ENCODE measurements around the gene PIM3. TPM values are rescaled to one million over a fixed set of nuclear protein-coding genes. Genes with fewer than 3 reads are reported as not detected.

Gene PIM3
- total and polyA plus RNA-seq, 10 of the 15 experiments (the other 5 are each of a cell fraction or from before 2014, with no cell fraction given) = 0.31 to 60.8 (median 12.4) TPM

DNA sequence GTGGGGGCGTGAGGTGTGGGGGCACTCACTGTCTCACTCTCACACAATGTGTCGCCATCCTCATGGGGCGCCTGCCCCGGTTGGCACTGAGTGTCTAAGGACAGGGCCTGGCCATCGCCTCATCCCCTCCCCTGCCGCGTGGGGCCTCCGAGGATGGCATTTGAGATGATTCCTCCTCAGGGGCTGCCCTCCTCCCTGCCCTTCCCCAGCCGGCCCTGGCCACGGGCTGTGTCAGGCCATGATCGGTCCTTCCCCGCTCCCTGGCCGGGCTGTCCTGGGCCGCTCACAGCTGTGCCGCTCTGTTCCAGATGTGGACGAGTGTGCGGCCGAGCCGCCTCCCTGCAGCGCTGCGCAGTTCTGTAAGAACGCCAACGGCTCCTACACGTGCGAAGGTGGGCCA lies 37.6 kb upstream of the PIM3 start:
- H3K4me3 ChIP-seq = no peak overlapping the region
- no TSS peak for BruUV-seq (replicated peaks)
- WGBS (ENCODE audit: insufficient coverage, insufficient replicate concordance, low lambda C conversion rate, missing lambda C conversion rate) = 91% methylated on average over 19 of the region's 25 CpGs
- intact Hi-C loops (cut with micrococcal nuclease; ENCODE audit: unreplicated experiment) = no loop called here
- ChIA-PET POLR2A (interaction anchor here (1.4 kb wide), 1 partner anchor 39 kb away, joined by 8 read pairs; no protein-coding TSS in a partner anchor), SMC1A (ENCODE audit: uncharacterized antibody, unreplicated experiment) (interaction anchor here (1.2 kb wide), 1 partner anchor 68 kb away, joined by 3 read pairs; no protein-coding TSS in a partner anchor), RAD21 (ENCODE audit: unreplicated experiment) (no interaction called here), CTCF (interaction anchor here (1.4 kb wide), 1 partner anchor 162 kb away, joined by 3 read pairs; no protein-coding TSS in a partner anchor)
- peak overlapping the region; percentile 91 for H3K27ac ChIP-seq (ENCODE audit: control insufficient read depth, insufficient read depth)
- peaks cover 13% of the 10 kb centered on the region for H3K79me2 ChIP-seq (ENCODE audit: control insufficient read depth, insufficient read depth, low read length)
- no peaks in the 10 kb centered on the region for H3K9me3 ChIP-seq (replicated peaks; ENCODE audit: control insufficient read depth, insufficient read depth, low read length)
- H3K36me3 ChIP-seq (ENCODE audit: control insufficient read depth in 2 of 2, insufficient read depth in 2 of 2, low read length in 1 of 2) = no peaks in the 10 kb centered on the region; a peak in 3 of 4 replicates
- no peaks in the 10 kb centered on the region for H3K27me3 ChIP-seq (replicated peaks in 1 of 2; ENCODE audit: control insufficient read depth in 2 of 2, insufficient read depth in 2 of 2, low read length in 1 of 2)
- no peak overlapping the region for H2AFZ ChIP-seq (ENCODE audit: control insufficient read depth, low read depth, low read length)
- no peak for FAIRE-seq
- no peak for ATAC-seq
- in situ Hi-C loops (cut with MboI) = loop anchor here (5.0 kb wide), 1 partner anchor 156 kb away; no protein-coding TSS in a partner anchor
- H3K4me1 ChIP-seq (ENCODE audit: control insufficient read depth, insufficient read depth, low read length) = peaks cover 40% of the 10 kb centered on the region
- H3K4me2 ChIP-seq (ENCODE audit: control insufficient read depth, insufficient read depth) = no peak overlapping the region
- no peak for DNase-seq (ENCODE audit: low read depth, low spot score)
- H4K20me1 ChIP-seq (ENCODE audit: control insufficient read depth, insufficient read depth) = no peaks in the 10 kb centered on the region
- no peak overlapping the region for H3K9ac ChIP-seq (ENCODE audit: control insufficient read depth, insufficient read depth, low read length)
- TF ChIP-seq MLLT1 (IDR thresholded peaks at IDR 0.05) (peak; percentile 49; the same call in 1 of the 2 replicates), DPF2 (IDR thresholded peaks at IDR 0.05) (no peak)

DNA sequence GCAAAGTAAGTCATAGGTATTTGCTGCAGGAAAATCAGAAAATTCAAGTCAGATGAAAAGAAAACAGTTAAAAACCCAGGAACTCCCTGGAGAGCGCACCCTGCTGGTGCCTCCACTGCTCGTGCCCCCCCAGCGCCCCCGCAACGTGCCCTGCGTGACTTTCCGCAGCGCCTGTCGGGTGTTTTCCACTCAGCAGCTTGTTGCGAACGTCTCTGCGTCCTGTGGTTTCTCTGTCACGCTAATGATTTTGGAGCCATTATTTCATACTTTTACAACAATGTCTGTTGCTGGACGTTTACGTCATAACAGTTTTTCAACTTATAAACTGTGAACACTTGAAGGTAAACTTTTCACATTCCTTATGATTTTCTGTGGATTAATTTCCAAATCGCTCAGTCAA lies 37.1 kb upstream of the PIM3 start:
- H4K20me1 ChIP-seq (ENCODE audit: control insufficient read depth, insufficient read depth) = no peaks in the 10 kb centered on the region
- intact Hi-C loops (cut with micrococcal nuclease; ENCODE audit: unreplicated experiment) = no loop called here
- ChIA-PET POLR2A (interaction anchor here (1.4 kb wide), 1 partner anchor 39 kb away, joined by 8 read pairs; no protein-coding TSS in a partner anchor), RAD21 (ENCODE audit: unreplicated experiment) (interaction anchor here (0.7 kb wide), 1 partner anchor 155 kb away, joined by 3 read pairs; no protein-coding TSS in a partner anchor), SMC1A (ENCODE audit: uncharacterized antibody, unreplicated experiment) (interaction anchor here (1.2 kb wide), 1 partner anchor 67 kb away, joined by 3 read pairs; no protein-coding TSS in a partner anchor), CTCF (interaction anchor here (1.4 kb wide), 1 partner anchor 163 kb away, joined by 3 read pairs; no protein-coding TSS in a partner anchor)
- peaks cover 10% of the 10 kb centered on the region for H3K79me2 ChIP-seq (ENCODE audit: control insufficient read depth, insufficient read depth, low read length)
- no peak overlapping the region for H3K4me3 ChIP-seq
- no peaks in the 10 kb centered on the region for H3K27me3 ChIP-seq (replicated peaks in 1 of 2; ENCODE audit: control insufficient read depth in 2 of 2, insufficient read depth in 2 of 2, low read length in 1 of 2)
- no peak overlapping the region for H3K9ac ChIP-seq (ENCODE audit: control insufficient read depth, insufficient read depth, low read length)
- ATAC-seq = peak; percentile 28
- in situ Hi-C loops (cut with MboI) = loop anchor here (5.0 kb wide), 1 partner anchor 156 kb away; no protein-coding TSS in a partner anchor
- H3K4me2 ChIP-seq (ENCODE audit: control insufficient read depth, insufficient read depth) = 0 out of 2 replicates have a peak overlapping the region, but pooled peaks have one; percentile 54
- peak; percentile 7 for FAIRE-seq
- no peak for DNase-seq (ENCODE audit: low read depth, low spot score)
- peak overlapping the region; percentile 91 for H3K27ac ChIP-seq (ENCODE audit: control insufficient read depth, insufficient read depth)
- peaks cover 40% of the 10 kb centered on the region for H3K4me1 ChIP-seq (ENCODE audit: control insufficient read depth, insufficient read depth, low read length)
- no peak overlapping the region for H2AFZ ChIP-seq (ENCODE audit: control insufficient read depth, low read depth, low read length)
- no TSS peak for BruUV-seq (replicated peaks)
- H3K9me3 ChIP-seq (replicated peaks; ENCODE audit: control insufficient read depth, insufficient read depth, low read length) = no peaks in the 10 kb centered on the region
- 51% methylated on average over 16 of the region's 16 CpGs for whole genome bisulfite sequencing (ENCODE audit: insufficient coverage, insufficient replicate concordance, low lambda C conversion rate, missing lambda C conversion rate)
- H3K36me3 ChIP-seq (ENCODE audit: control insufficient read depth in 2 of 2, insufficient read depth in 2 of 2, low read length in 1 of 2) = peaks cover 0 to 2% of the 10 kb centered on the region in 2 experiments; a peak in 3 of 4 replicates
- TF ChIP-seq RELA (IDR thresholded peaks at IDR 0.05; ENCODE audit: borderline replicate concordance, partially characterized antibody) (peak; percentile 29), ZNF687 (IDR thresholded peaks at IDR 0.05) (peak; percentile 95), ZNF622 (IDR thresholded peaks at IDR 0.05) (no peak), HDAC6 (IDR thresholded peaks at IDR 0.05; ENCODE audit: unreplicated experiment) (no peak), YY1 (IDR thresholded peaks at IDR 0.05; ENCODE audit: low read depth, low read length) (0 out of 2 replicates have a peak, but pooled peaks have one; percentile 40), BCL11A (IDR thresholded peaks at IDR 0.05; ENCODE audit: low read depth, low read length) (peak; percentile 68; the same call in 1 of the 2 replicates), RUNX3 (IDR thresholded peaks at IDR 0.05; ENCODE audit: low read length) (peak; percentile 85), NR2F1 (conservative IDR thresholded peaks at IDR 0.05) (0 out of 2 replicates have a peak, but pooled peaks have one; percentile 22), EP300 (IDR thresholded peaks at IDR 0.05; ENCODE audit: borderline replicate concordance in 1 of 2, control insufficient read depth in 1 of 2, low read depth in 2 of 2, low read length in 2 of 2) (peak; percentile 73 to 93; a peak in 3 of 4 replicates)
